Trophoblast cell (in vitro differentiated cells and primary cell): Measurements from ENCODE around the gene FHOD3.

Source experiments
- DNase-seq, 2 donors: peaks; one replicate each; pipeline ENCODE4 v3.0.0-alpha.2; 2016
- H2AFZ ChIP-seq: 2 replicates; pipeline ENCODE4 v1.6.1; 2013; ENCODE audit warnings: low read length, moderate library complexity, mild to moderate bottlenecking; ENCODE audit not compliant: insufficient read depth, poor library complexity
- H2AK5ac ChIP-seq: 2 replicates; pipeline ENCODE4 v1.6.1; 2013; ENCODE audit warnings: mild to moderate bottlenecking, low read length
- H2BK120ac ChIP-seq: 2 replicates; pipeline ENCODE4 v1.6.1; 2013; ENCODE audit warnings: low read length, mild to moderate bottlenecking, moderate library complexity; ENCODE audit not compliant: insufficient read depth, poor library complexity
- H2BK12ac ChIP-seq: 2 replicates; pipeline ENCODE4 v1.6.1; 2013; ENCODE audit warnings: mild to moderate bottlenecking, low read length, moderate library complexity
- H2BK5ac ChIP-seq: 2 replicates; pipeline ENCODE4 v1.6.1; 2013; ENCODE audit warnings: low read length, low read depth, moderate library complexity, mild to moderate bottlenecking; ENCODE audit not compliant: poor library complexity
- H3K14ac ChIP-seq: 2 replicates; pipeline ENCODE4 v1.6.1; 2013; ENCODE audit warnings: mild to moderate bottlenecking, low read length
- H3K18ac ChIP-seq: 2 replicates; pipeline ENCODE4 v1.6.1; 2013; ENCODE audit warnings: mild to moderate bottlenecking, low read length
- H3K23ac ChIP-seq: 2 replicates; pipeline ENCODE4 v1.6.1; 2013; ENCODE audit warnings: low read length
- H3K27ac ChIP-seq: 2 replicates; pipeline ENCODE4 v1.5.1; 2013; ENCODE audit warnings: low read depth, mild to moderate bottlenecking, inconsistent platforms, low read length, moderate library complexity
- H3K27me3 ChIP-seq: 2 replicates; pipeline ENCODE4 v1.6.1; 2013; ENCODE audit warnings: inconsistent platforms, mild to moderate bottlenecking, low read length, moderate library complexity; ENCODE audit not compliant: insufficient read depth
- H3K36me3 ChIP-seq, 2 experiments: 1 replicate in 1 of 2; 2 replicates in 1 of 2; pipeline ENCODE4 v1.6.1; 2013; ENCODE audit warnings: low read length in 2 of 2, mild to moderate bottlenecking in 2 of 2, moderate library complexity in 1 of 2; ENCODE audit not compliant: insufficient read depth in 2 of 2, control insufficient read depth in 1 of 2
- H3K4ac ChIP-seq: 2 replicates; pipeline ENCODE4 v1.6.1; 2013; ENCODE audit warnings: low read depth, mild to moderate bottlenecking, low read length, moderate library complexity
- H3K4me1 ChIP-seq, 2 experiments: 1 replicate in 1 of 2; 2 replicates in 1 of 2; pipeline ENCODE4 v1.6.1; 2013; ENCODE audit warnings: low read length in 2 of 2, mild to moderate bottlenecking in 2 of 2, moderate library complexity in 1 of 2; ENCODE audit not compliant: insufficient read depth in 2 of 2, control insufficient read depth in 1 of 2
- H3K4me2 ChIP-seq: 2 replicates; pipeline ENCODE4 v1.6.1; 2013; ENCODE audit warnings: inconsistent platforms, mild to moderate bottlenecking, low read length, moderate library complexity
- H3K4me3 ChIP-seq: 2 replicates; pipeline ENCODE4 v1.5.1; 2013; ENCODE audit warnings: mild to moderate bottlenecking, low read depth, low read length, inconsistent platforms
- H3K79me1 ChIP-seq: one replicate; pipeline ENCODE4 v1.6.1; 2013; ENCODE audit warnings: low read length
- H3K79me2 ChIP-seq: 2 replicates; pipeline ENCODE4 v1.6.1; 2013; ENCODE audit warnings: low read length, mild to moderate bottlenecking; ENCODE audit not compliant: control insufficient read depth, insufficient read depth, poor library complexity
- H3K9ac ChIP-seq: 2 replicates; pipeline ENCODE4 v1.6.1; 2013; ENCODE audit warnings: mild to moderate bottlenecking, low read length
- H3K9me3 ChIP-seq: 2 replicates; pipeline ENCODE4 v1.6.1; 2013; ENCODE audit warnings: low read depth, mild to moderate bottlenecking, control low read depth, inconsistent platforms, low read length; ENCODE audit not compliant: insufficient read depth
- H4K12ac ChIP-seq: 2 replicates; pipeline ENCODE4 v1.6.1; 2013; ENCODE audit warnings: low read depth, mild to moderate bottlenecking, low read length, moderate library complexity
- H4K8ac ChIP-seq: 2 replicates; pipeline ENCODE4 v1.6.1; 2013; ENCODE audit warnings: low read depth, mild to moderate bottlenecking, low read length, moderate library complexity
- H4K91ac ChIP-seq: one replicate; pipeline ENCODE4 v1.6.1; 2013; ENCODE audit warnings: low read depth, mild to moderate bottlenecking, low read length, moderate library complexity
- WGBS: extraction: QIAGEN DNeasy Blood & Tissue Kit; methylation state at CpG from one replicate; pipeline ENCODE4 v1.1.7; 2013; ENCODE audit warnings: missing lambda C conversion rate; ENCODE audit not compliant: insufficient read length, insufficient coverage; ENCODE audit errors: extremely low coverage; 5-methylcytosine and 5-hydroxymethylcytosine counted together

Gene FHOD3

GRCh38 chr18:36527740-36528455 is 230.4 kb downstream of the FHOD3 start:
- no peaks in the 10 kb centered on the region for H3K27me3 ChIP-seq
- no peak overlapping the region for H3K4ac ChIP-seq
- H3K4me3 ChIP-seq, result no peak overlapping the region
- no CpG with 5 or more reads among the region's 2 CpGs for WGBS
- H2BK12ac ChIP-seq, result no peak overlapping the region
- no peaks in the 10 kb centered on the region for H3K79me2 ChIP-seq
- H4K91ac ChIP-seq, result no peak overlapping the region
- DNase-seq, result peak; percentile 56 to 79
- no peaks in the 10 kb centered on the region for H3K9me3 ChIP-seq
- H3K27ac ChIP-seq, result no peak overlapping the region
- H3K14ac ChIP-seq, result no peak overlapping the region
- H3K23ac ChIP-seq, result no peak overlapping the region
- no peaks in the 10 kb centered on the region for H3K79me1 ChIP-seq
- H3K4me2 ChIP-seq, result peak overlapping the region; percentile 22
- no peak overlapping the region for H3K18ac ChIP-seq
- no peak overlapping the region for H3K9ac ChIP-seq
- H2BK120ac ChIP-seq, result no peak overlapping the region
- no peak overlapping the region for H4K12ac ChIP-seq
- H2BK5ac ChIP-seq, result no peak overlapping the region
- H3K4me1 ChIP-seq, result peaks cover 6 to 12% of the 10 kb centered on the region in 2 experiments
- no peak overlapping the region for H2AFZ ChIP-seq
- no peak overlapping the region for H4K8ac ChIP-seq
- no peak overlapping the region for H2AK5ac ChIP-seq
- peaks cover 0 to 5% of the 10 kb centered on the region in 2 experiments for H3K36me3 ChIP-seq

GRCh38 chr18:36529747-36530146 is 232.2 kb downstream of the FHOD3 start:
- H4K8ac ChIP-seq, result no peak overlapping the region
- DNase-seq, result no peak
- H2AK5ac ChIP-seq, result no peak overlapping the region
- no peaks in the 10 kb centered on the region for H3K79me1 ChIP-seq
- no peak overlapping the region for H3K9ac ChIP-seq
- no peak overlapping the region for H2AFZ ChIP-seq
- no peak overlapping the region for H3K18ac ChIP-seq
- WGBS, result no CpG with 5 or more reads among the region's 8 CpGs
- no peak overlapping the region for H3K14ac ChIP-seq
- H3K27me3 ChIP-seq, result no peaks in the 10 kb centered on the region
- H3K4me2 ChIP-seq, result no peak overlapping the region
- no peak overlapping the region for H2BK120ac ChIP-seq
- peaks cover 6 to 12% of the 10 kb centered on the region in 2 experiments for H3K4me1 ChIP-seq
- no peak overlapping the region for H3K4me3 ChIP-seq
- H2BK12ac ChIP-seq, result no peak overlapping the region
- peaks cover 0 to 9% of the 10 kb centered on the region in 2 experiments for H3K36me3 ChIP-seq
- no peak overlapping the region for H2BK5ac ChIP-seq
- no peak overlapping the region for H3K4ac ChIP-seq
- no peak overlapping the region for H4K12ac ChIP-seq
- no peak overlapping the region for H3K27ac ChIP-seq
- H3K79me2 ChIP-seq, result no peaks in the 10 kb centered on the region
- no peak overlapping the region for H3K23ac ChIP-seq
- H4K91ac ChIP-seq, result no peak overlapping the region
- H3K9me3 ChIP-seq, result no peaks in the 10 kb centered on the region

- no CpG with 5 or more reads among the region's 4 CpGs for WGBS
- no peak overlapping the region for H4K8ac ChIP-seq
Measured at GRCh38 chr18:36530676-36531405, 233.3 kb downstream of the FHOD3 start.

GRCh38 chr18:36531636-36532035 is 234.1 kb downstream of the FHOD3 start:
- H3K4me2 ChIP-seq, result no peak overlapping the region
- peaks cover 0 to 9% of the 10 kb centered on the region in 2 experiments for H3K36me3 ChIP-seq
- H2BK120ac ChIP-seq, result no peak overlapping the region
- H3K79me2 ChIP-seq, result no peaks in the 10 kb centered on the region
- peaks cover 6 to 12% of the 10 kb centered on the region in 2 experiments for H3K4me1 ChIP-seq
- no peaks in the 10 kb centered on the region for H3K27me3 ChIP-seq
- H3K9me3 ChIP-seq, result no peaks in the 10 kb centered on the region
- H3K27ac ChIP-seq, result no peak overlapping the region
- H3K4me3 ChIP-seq, result no peak overlapping the region
- no peak overlapping the region for H4K91ac ChIP-seq
- H3K9ac ChIP-seq, result no peak overlapping the region
- H2BK5ac ChIP-seq, result no peak overlapping the region
- no peak overlapping the region for H3K23ac ChIP-seq
- no peaks in the 10 kb centered on the region for H3K79me1 ChIP-seq
- H2AFZ ChIP-seq, result no peak overlapping the region
- no peak overlapping the region for H2BK12ac ChIP-seq
- no peak overlapping the region for H4K12ac ChIP-seq
- no peak overlapping the region for H3K14ac ChIP-seq
- no peak overlapping the region for H3K18ac ChIP-seq
- H4K8ac ChIP-seq, result no peak overlapping the region
- no peak for DNase-seq
- H3K4ac ChIP-seq, result no peak overlapping the region
- H2AK5ac ChIP-seq, result no peak overlapping the region
- no CpG with 5 or more reads among the region's 7 CpGs for WGBS

More at GRCh38 chr18:36530676-36531405, 233.3 kb downstream of the FHOD3 start:
- H3K4me1 ChIP-seq, result peaks cover 6 to 12% of the 10 kb centered on the region in 2 experiments
- H3K27me3 ChIP-seq, result no peaks in the 10 kb centered on the region
- H2AFZ ChIP-seq, result no peak overlapping the region
- H4K91ac ChIP-seq, result no peak overlapping the region
- no peaks in the 10 kb centered on the region for H3K79me1 ChIP-seq
- H2BK120ac ChIP-seq, result no peak overlapping the region
- H2AK5ac ChIP-seq, result no peak overlapping the region
- H3K27ac ChIP-seq, result no peak overlapping the region
- no peak overlapping the region for H3K4me2 ChIP-seq
- DNase-seq, result no peak
- H3K36me3 ChIP-seq, result peaks cover 0 to 9% of the 10 kb centered on the region in 2 experiments
- H2BK5ac ChIP-seq, result no peak overlapping the region
- no peak overlapping the region for H3K14ac ChIP-seq
- H2BK12ac ChIP-seq, result no peak overlapping the region
- no peak overlapping the region for H4K12ac ChIP-seq
- H3K18ac ChIP-seq, result no peak overlapping the region
- H3K4me3 ChIP-seq, result no peak overlapping the region
- no peak overlapping the region for H3K23ac ChIP-seq
- H3K9ac ChIP-seq, result no peak overlapping the region
- H3K79me2 ChIP-seq, result no peaks in the 10 kb centered on the region
- no peak overlapping the region for H3K4ac ChIP-seq
- H3K9me3 ChIP-seq, result no peaks in the 10 kb centered on the region
